ENCODE results near the gene ZFR. TPM values are rescaled to one million over a fixed set of nuclear protein-coding genes. Genes with fewer than 3 reads are reported as not detected.
"Not testable (repeated sequence)": the region's sequence is repeated elsewhere in the genome, so short reads cannot be mapped to it uniquely, and the experiment has no call there.

The ZFR gene
- total RNA-seq, 1 donor from 2014 or later: 89.8 TPM

DNA sequence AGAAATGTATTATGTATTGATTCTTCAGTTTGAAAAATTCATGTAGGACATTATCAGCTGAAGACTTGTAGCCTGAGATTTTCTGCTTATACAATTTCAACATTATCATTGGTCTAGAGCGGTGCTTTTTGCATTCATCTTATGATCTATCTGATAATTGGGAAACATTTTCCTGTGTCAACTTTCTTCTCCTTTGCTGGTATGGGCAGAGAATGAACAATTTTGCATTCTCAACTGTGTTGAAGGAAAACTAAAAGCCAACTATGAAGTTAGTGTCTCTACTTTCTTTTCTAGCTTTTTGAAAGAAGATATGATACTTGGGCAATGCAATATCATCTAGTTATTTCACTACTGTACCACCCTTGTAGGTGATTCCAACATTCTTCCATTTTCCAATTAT is 10.3 kb downstream of the ZFR start:
- peaks cover 3% of the 10 kb centered on the region for H3K4me1 Mint-ChIP-seq
- no peak overlapping the region for H3K27ac Mint-ChIP-seq (ENCODE audit: unreplicated experiment)
- DNase-seq (ENCODE audit: low read depth, low spot score): no peak
- TF ChIP-seq, protein P1, sequence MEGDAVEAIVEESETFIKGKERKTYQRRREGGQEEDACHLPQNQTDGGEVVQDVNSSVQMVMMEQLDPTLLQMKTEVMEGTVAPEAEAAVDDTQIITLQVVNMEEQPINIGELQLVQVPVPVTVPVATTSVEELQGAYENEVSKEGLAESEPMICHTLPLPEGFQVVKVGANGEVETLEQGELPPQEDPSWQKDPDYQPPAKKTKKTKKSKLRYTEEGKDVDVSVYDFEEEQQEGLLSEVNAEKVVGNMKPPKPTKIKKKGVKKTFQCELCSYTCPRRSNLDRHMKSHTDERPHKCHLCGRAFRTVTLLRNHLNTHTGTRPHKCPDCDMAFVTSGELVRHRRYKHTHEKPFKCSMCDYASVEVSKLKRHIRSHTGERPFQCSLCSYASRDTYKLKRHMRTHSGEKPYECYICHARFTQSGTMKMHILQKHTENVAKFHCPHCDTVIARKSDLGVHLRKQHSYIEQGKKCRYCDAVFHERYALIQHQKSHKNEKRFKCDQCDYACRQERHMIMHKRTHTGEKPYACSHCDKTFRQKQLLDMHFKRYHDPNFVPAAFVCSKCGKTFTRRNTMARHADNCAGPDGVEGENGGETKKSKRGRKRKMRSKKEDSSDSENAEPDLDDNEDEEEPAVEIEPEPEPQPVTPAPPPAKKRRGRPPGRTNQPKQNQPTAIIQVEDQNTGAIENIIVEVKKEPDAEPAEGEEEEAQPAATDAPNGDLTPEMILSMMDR (conservative IDR thresholded peaks at IDR 0.05): no peak
- H3K4me3 Mint-ChIP-seq: no peak overlapping the region
- H3K9me3 Mint-ChIP-seq: peaks cover 3% of the 10 kb centered on the region
- H3K36me3 Mint-ChIP-seq (ENCODE audit: low read depth): peaks cover 7% of the 10 kb centered on the region
- H3K27me3 Mint-ChIP-seq (ENCODE audit: low read depth): no peaks in the 10 kb centered on the region

DNA sequence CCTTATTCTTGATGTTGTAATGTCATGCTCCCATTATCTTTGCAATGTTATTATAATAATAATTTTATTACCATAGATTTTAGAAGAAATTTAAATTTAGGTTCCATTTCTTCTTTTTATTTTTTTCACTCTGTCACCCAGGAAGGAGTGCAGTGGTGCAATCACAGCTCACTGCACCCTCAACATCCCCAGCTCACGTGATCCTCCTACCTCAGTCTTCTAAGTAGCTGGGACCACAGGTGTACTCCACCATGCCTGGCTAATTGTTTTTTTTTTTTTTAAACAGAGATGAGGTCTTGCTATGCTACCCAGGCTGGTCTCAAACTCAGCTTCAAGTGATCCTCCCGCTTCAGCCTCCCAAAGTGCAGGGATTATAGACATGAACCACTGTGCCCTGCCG is 11.9 kb downstream of the ZFR start:
- H3K4me1 Mint-ChIP-seq: peaks cover 4% of the 10 kb centered on the region
- DNase-seq (ENCODE audit: low read depth, low spot score): no peak
- peaks cover 20% of the 10 kb centered on the region for H3K36me3 Mint-ChIP-seq (ENCODE audit: low read depth)
- no peaks in the 10 kb centered on the region for H3K27me3 Mint-ChIP-seq (ENCODE audit: low read depth)
- peaks cover 4% of the 10 kb centered on the region for H3K9me3 Mint-ChIP-seq
- H3K27ac Mint-ChIP-seq (ENCODE audit: unreplicated experiment): no peak overlapping the region
- TF ChIP-seq, protein P1 (conservative IDR thresholded peaks at IDR 0.05): no peak
- no peak overlapping the region for H3K4me3 Mint-ChIP-seq

DNA sequence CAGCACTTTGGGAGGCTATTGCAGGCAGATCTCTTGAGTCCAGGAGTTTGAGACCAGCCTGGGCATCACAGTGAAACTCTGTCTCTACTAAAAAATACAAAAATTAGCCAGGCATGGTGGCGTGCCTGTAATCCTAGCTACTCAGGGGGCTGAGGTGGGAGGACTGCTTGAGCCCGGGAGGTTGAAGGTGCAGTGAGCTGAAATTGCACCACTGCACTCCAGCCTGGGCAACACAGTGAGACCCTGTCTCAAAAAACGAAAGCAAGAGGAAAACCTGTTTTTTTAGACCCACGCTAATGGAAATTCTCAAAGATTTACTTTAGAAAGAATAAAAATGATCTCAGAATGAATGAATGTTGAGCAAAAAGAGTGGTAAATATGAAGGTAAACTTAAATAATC is 13.7 kb downstream of the ZFR start:
- not testable (repeated sequence) for H3K4me3 Mint-ChIP-seq; H3K27ac Mint-ChIP-seq (ENCODE audit: unreplicated experiment); H3K9me3 Mint-ChIP-seq; H3K4me1 Mint-ChIP-seq; DNase-seq (ENCODE audit: low read depth, low spot score); H3K27me3 Mint-ChIP-seq (ENCODE audit: low read depth)
- peaks cover 34% of the 10 kb centered on the region for H3K36me3 Mint-ChIP-seq (ENCODE audit: low read depth)

DNA sequence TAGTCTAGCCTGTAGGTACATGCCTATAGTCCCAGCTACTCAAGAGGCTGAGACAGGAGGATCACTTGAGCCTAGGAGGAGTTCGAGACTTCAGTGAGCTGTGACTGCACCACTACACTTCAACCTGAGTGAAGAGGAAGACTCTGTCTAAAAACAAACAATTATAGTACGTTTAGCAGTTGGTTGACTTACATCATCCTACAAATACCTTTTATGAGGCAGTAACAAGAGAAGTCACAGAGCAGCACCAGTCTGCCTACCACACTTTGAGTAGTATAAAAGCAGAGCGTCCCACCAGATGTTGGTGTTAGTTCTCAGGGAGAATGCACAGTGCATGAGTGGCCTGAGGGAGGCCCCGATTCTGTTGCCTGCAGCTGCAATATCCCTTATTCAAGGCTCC is 16.1 kb downstream of the ZFR start:
- TF ChIP-seq, protein P1 (conservative IDR thresholded peaks at IDR 0.05): no peak

DNA sequence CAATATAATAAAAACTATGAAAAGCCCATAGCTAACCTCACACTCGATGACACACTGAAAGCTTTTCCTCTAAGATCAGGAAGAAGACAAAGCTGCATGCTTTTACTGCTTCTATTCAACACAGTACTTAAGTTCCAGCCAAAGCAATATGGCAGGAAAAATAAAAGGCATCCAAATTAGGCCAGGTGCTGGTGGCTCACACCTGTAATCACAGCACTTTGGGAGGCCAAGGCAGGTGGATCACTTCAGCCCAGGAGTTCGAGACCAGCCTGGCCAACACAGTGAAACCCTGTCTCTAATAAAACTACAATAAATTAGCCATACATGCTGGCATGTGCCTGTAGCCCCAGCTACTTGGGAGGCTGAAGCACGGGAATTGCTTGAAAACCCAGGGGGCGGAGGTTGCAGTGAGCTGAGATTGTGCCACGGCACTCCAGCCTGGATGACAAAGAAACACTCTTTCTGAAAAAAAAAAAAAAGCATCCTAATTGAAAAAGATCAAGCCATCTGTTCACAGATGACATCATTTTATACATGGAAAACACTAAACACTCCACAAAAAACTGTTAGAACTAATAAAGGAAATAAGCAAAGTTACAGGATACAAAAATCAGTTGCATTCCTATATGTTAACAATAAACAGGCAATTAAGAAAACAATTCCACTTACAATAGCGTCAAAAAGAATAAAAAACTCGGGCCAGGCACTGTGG is 17.9 kb downstream of the ZFR start:
- DNase-seq (ENCODE audit: low read depth, low spot score): no peak
- peaks cover 4% of the 10 kb centered on the region for H3K4me1 Mint-ChIP-seq
- H3K27ac Mint-ChIP-seq (ENCODE audit: unreplicated experiment): no peak overlapping the region
- TF ChIP-seq, protein P1 (conservative IDR thresholded peaks at IDR 0.05): no peak
- no peak overlapping the region for H3K4me3 Mint-ChIP-seq
- H3K27me3 Mint-ChIP-seq (ENCODE audit: low read depth): no peaks in the 10 kb centered on the region
- H3K36me3 Mint-ChIP-seq (ENCODE audit: low read depth): peaks cover 44% of the 10 kb centered on the region
- peaks cover 4% of the 10 kb centered on the region for H3K9me3 Mint-ChIP-seq

More for the DNA sequence above, 16.1 kb downstream of the ZFR start:
- Mint-ChIP-seq H3K9me3 (peaks cover 4% of the 10 kb centered on the region), H3K27me3 (ENCODE audit: low read depth) (no peaks in the 10 kb centered on the region), H3K27ac (ENCODE audit: unreplicated experiment) (no peak overlapping the region), H3K4me3 (no peak overlapping the region), H3K4me1 (peaks cover 4% of the 10 kb centered on the region), H3K36me3 (ENCODE audit: low read depth) (peaks cover 46% of the 10 kb centered on the region)
- no peak for DNase-seq (ENCODE audit: low read depth, low spot score)

DNA sequence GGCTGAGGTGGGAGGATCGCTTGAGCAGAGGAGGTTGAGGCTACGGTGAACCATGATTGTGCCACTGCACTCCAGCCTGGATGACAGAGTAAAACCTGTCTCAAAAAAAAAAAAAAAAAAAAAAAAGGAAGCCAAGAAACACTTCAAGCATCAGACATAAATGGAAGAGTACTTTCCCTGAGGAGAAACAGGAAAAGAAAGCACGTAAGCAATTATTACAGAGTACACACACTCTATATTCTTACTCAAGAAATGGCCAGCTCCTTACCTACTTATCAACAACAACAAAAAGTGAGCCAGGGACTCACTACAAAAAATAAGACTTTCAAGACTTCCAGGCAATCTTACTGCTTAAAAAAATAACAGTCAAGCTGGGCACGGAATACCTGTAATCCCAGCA is 21.8 kb downstream of the ZFR start:
- Mint-ChIP-seq H3K4me3 (no peak overlapping the region), H3K27ac (ENCODE audit: unreplicated experiment) (no peak overlapping the region), H3K9me3 (no peaks in the 10 kb centered on the region), H3K27me3 (ENCODE audit: low read depth) (no peaks in the 10 kb centered on the region), H3K4me1 (peaks cover 3% of the 10 kb centered on the region), H3K36me3 (ENCODE audit: low read depth) (peaks cover 29% of the 10 kb centered on the region)
- TF ChIP-seq, protein P1 (conservative IDR thresholded peaks at IDR 0.05): no peak
- DNase-seq (ENCODE audit: low read depth, low spot score): no peak

All from neural crest cell (in vitro differentiated cells).